HEK293T (cell line): ENCODE data around the gene GMPR2.
"Not testable (repeated sequence)": the region's sequence is repeated elsewhere in the genome, so short reads cannot be mapped to it uniquely, and the experiment has no call there.

Experiments
- CTCF ChIA-PET: fragments of 350-600 bp; formaldehyde crosslinking; extraction: SDS; loops from one replicate; lab custom pipeline; 2021; ENCODE audit warnings: antibody characterized with exemption, inconsistent platforms; lab: Yijun Ruan, JAX
- POLR2A ChIA-PET: fragments of 350-600 bp; formaldehyde crosslinking; extraction: SDS; loops from one replicate; lab custom pipeline; 2020; ENCODE audit warnings: antibody characterized with exemption, inconsistent platforms; lab: Yijun Ruan, JAX
- DNase-seq: peaks from one replicate; pipeline ENCODE4 v3.0.0; 2012; ENCODE audit warnings: mixed read lengths; ENCODE audit errors: extremely low spot score
- ARNT ChIP-seq: fragments of 450-650 bp; IDR thresholded peaks from 2 replicates; pipeline ENCODE4 v1.6.1; 2017; ENCODE audit warnings: mild to moderate bottlenecking
- BHLHE40 ChIP-seq: fragments of 450-650 bp; IDR thresholded peaks from 2 replicates; pipeline ENCODE4 v1.6.1; 2016; ENCODE audit warnings: mild to moderate bottlenecking, moderate library complexity, borderline replicate concordance
- CTBP1 ChIP-seq: fragments of 450-650 bp; IDR thresholded peaks from 2 replicates; pipeline ENCODE4 v1.6.1; 2016; ENCODE audit warnings: borderline replicate concordance
- ELF4 ChIP-seq: fragments of 450-650 bp; IDR thresholded peaks from 2 replicates; pipeline ENCODE4 v1.6.1; 2017; ENCODE audit warnings: antibody characterized with exemption
- FOXA1 ChIP-seq: fragments of 450-650 bp; IDR thresholded peaks from 2 replicates; pipeline ENCODE4 v1.6.1; 2016; ENCODE audit warnings: mild to moderate bottlenecking
- FOXK2 ChIP-seq: fragments of 450-650 bp; IDR thresholded peaks from 2 replicates; pipeline ENCODE4 v1.6.1; 2016; ENCODE audit warnings: mild to moderate bottlenecking
- FOXM1 ChIP-seq: fragments of 450-650 bp; IDR thresholded peaks from 2 replicates; pipeline ENCODE4 v1.6.1; 2017; ENCODE audit warnings: mild to moderate bottlenecking, borderline replicate concordance
- HDGF ChIP-seq: fragments of 450-650 bp; IDR thresholded peaks from 2 replicates; pipeline ENCODE4 v1.6.1; 2017; ENCODE audit warnings: antibody characterized with exemption, borderline replicate concordance
- L3MBTL2 ChIP-seq: fragments of 450-650 bp; conservative IDR thresholded peaks from 2 replicates; pipeline ENCODE4 v1.6.1; 2016; ENCODE audit warnings: mild to moderate bottlenecking
- LEF1 ChIP-seq: fragments of 450-650 bp; IDR thresholded peaks from 2 replicates; pipeline ENCODE4 v1.6.1; 2017; ENCODE audit warnings: mild to moderate bottlenecking, borderline replicate concordance
- NFRKB ChIP-seq: fragments of 450-650 bp; IDR thresholded peaks from 2 replicates; pipeline ENCODE4 v1.6.1; 2016; ENCODE audit warnings: mild to moderate bottlenecking, moderate library complexity
- PKNOX1 ChIP-seq: fragments of 450-650 bp; IDR thresholded peaks from 2 replicates; pipeline ENCODE4 v1.6.1; 2016
- SP1 ChIP-seq: fragments of 450-650 bp; IDR thresholded peaks from 2 replicates; pipeline ENCODE4 v1.6.1; 2017
- SUZ12 ChIP-seq: fragments of 450-650 bp; IDR thresholded peaks from 2 replicates; pipeline ENCODE4 v1.6.1; 2016; ENCODE audit warnings: mild to moderate bottlenecking
- TARDBP ChIP-seq: fragments of 450-650 bp; IDR thresholded peaks from 2 replicates; pipeline ENCODE4 v1.6.1; 2016
- ZNF384 ChIP-seq: fragments of 450-650 bp; IDR thresholded peaks from 2 replicates; pipeline ENCODE4 v1.6.1; 2016

Gene GMPR2

GRCh38 chr14:24196071-24197055 is 36.4 kb upstream of the GMPR2 start:
- ChIA-PET POLR2A (interaction anchor here (0.7 to 2.6 kb wide), 25 partner anchors 8 to 245 kb away, joined by 3 to 33 read pairs (median 6); partner anchors contain the start of genes CARMIL3, CHMP4A, DCAF11 and EMC9), CTCF (interaction anchor here (0.9 to 1.0 kb wide), 2 partner anchors 36 to 100 kb away, joined by 3 to 4 read pairs; partner anchors contain the start of gene IRF9)
- TF ChIP-seq FOXA1 (no peak), SUZ12 (no peak), CTBP1 (no peak), BHLHE40 (no peak), LEF1 (no peak), ARNT (no peak), ELF4 (no peak), FOXM1 (no peak), TARDBP (no peak), ZNF384 (no peak)
- peak; percentile 30 for DNase-seq

- ChIA-PET POLR2A (interaction anchor here (1.6 to 2.6 kb wide), 3 partner anchors 17 to 74 kb away, joined by 5 to 33 read pairs (median 16); partner anchors contain the start of genes CHMP4A, PSME2, RABGGTA and RNF31), CTCF (no interaction called here)
- no peak for TF ChIP-seq LEF1
- no peak for TF ChIP-seq SP1
These were observed 35.7 kb upstream of the GMPR2 start for GRCh38 chr14:24197056-24197450.

GRCh38 chr14:24198814-24199524 is 33.8 kb upstream of the GMPR2 start:
- no peak for DNase-seq
- no peak for TF ChIP-seq SUZ12
- TF ChIP-seq L3MBTL2, result no peak
- TF ChIP-seq ZNF384, result 0 out of 2 replicates have a peak, but pooled peaks have one; percentile 46
- CTCF ChIA-PET, result no interaction called here
- POLR2A ChIA-PET, result interaction anchor here (1.0 kb wide), 1 partner anchor 14 kb away, joined by 4 read pairs; the partner anchor contains the start of gene CHMP4A

More at GRCh38 chr14:24197056-24197450, 35.7 kb upstream of the GMPR2 start:
- no peak for DNase-seq

- POLR2A ChIA-PET, result interaction anchor here (2.1 kb wide), 1 partner anchor 11 kb away, joined by 11 read pairs; the partner anchor contains the start of gene CHMP4A
- DNase-seq, CTCF ChIA-PET: not testable (repeated sequence)
These were observed 30.2 kb upstream of the GMPR2 start for GRCh38 chr14:24202538-24202937.

GRCh38 chr14:24203249-24203886 is 29.4 kb upstream of the GMPR2 start:
- CTCF ChIA-PET, DNase-seq: not testable (repeated sequence)
- POLR2A ChIA-PET, result interaction anchor here (1.4 to 2.1 kb wide), 2 partner anchors 8 to 10 kb away, joined by 3 to 11 read pairs; partner anchors contain the start of genes CHMP4A and TM9SF1

- TF ChIP-seq NFRKB (no peak), TARDBP (no peak), HDGF (no peak), CTBP1 (no peak), ELF4 (no peak), ZNF384 (no peak), PKNOX1 (no peak), LEF1 (no peak), SP1 (no peak), FOXK2 (no peak), FOXM1 (no peak), ARNT (no peak), SUZ12 (no peak), L3MBTL2 (no peak), FOXA1 (no peak), BHLHE40 (no peak)
- POLR2A ChIA-PET, result interaction anchor here (1.4 to 2.1 kb wide), 2 partner anchors 9 kb away, joined by 3 to 11 read pairs; partner anchors contain the start of genes CHMP4A and TM9SF1
- no peak for DNase-seq
- CTCF ChIA-PET, result no interaction called here
These were observed 28.3 kb upstream of the GMPR2 start for GRCh38 chr14:24204163-24205146.
